ENCODE results near the gene BEST2.

BEST2 gene

DNA sequence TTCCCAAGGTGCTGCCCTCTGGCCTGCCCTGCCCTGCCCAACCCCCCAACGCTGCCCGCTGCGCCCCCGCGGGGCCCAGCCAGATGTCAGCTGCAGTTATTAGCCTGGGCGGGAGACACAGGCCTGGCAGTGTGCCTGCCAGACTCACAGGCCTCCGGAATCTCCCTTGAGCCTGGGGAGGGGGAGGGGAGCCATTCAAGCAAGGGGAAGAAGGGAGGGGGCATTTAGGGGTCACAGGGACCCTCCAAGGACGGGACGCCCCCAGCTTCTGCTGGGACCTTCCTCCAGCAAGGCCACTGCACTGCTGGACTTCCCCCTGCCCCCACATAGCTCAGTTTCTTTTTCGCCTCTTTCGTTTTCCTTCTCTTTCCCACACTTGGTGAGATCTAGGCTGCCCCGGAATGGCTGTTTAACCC, 37.1 kb downstream of the BEST2 start:
- peak; percentile 90 for DNase-seq
- Histone ChIP-seq H3K36me3 (no peaks in the 10 kb centered on the region), H3K4me3 (ENCODE audit: low read depth, low read length) (peak overlapping the region; percentile 81), H3K27me3 (ENCODE audit: insufficient read depth, low read depth, severe bottlenecking) (no peaks in the 10 kb centered on the region), H3K27ac (peak overlapping the region; percentile 96), H3K9me3 (ENCODE audit: severe bottlenecking) (no peaks in the 10 kb centered on the region)
- TF ChIP-seq, protein P1, sequence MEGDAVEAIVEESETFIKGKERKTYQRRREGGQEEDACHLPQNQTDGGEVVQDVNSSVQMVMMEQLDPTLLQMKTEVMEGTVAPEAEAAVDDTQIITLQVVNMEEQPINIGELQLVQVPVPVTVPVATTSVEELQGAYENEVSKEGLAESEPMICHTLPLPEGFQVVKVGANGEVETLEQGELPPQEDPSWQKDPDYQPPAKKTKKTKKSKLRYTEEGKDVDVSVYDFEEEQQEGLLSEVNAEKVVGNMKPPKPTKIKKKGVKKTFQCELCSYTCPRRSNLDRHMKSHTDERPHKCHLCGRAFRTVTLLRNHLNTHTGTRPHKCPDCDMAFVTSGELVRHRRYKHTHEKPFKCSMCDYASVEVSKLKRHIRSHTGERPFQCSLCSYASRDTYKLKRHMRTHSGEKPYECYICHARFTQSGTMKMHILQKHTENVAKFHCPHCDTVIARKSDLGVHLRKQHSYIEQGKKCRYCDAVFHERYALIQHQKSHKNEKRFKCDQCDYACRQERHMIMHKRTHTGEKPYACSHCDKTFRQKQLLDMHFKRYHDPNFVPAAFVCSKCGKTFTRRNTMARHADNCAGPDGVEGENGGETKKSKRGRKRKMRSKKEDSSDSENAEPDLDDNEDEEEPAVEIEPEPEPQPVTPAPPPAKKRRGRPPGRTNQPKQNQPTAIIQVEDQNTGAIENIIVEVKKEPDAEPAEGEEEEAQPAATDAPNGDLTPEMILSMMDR (IDR thresholded peaks at IDR 0.05; ENCODE audit: low read depth, low read length), result no peak

DNA sequence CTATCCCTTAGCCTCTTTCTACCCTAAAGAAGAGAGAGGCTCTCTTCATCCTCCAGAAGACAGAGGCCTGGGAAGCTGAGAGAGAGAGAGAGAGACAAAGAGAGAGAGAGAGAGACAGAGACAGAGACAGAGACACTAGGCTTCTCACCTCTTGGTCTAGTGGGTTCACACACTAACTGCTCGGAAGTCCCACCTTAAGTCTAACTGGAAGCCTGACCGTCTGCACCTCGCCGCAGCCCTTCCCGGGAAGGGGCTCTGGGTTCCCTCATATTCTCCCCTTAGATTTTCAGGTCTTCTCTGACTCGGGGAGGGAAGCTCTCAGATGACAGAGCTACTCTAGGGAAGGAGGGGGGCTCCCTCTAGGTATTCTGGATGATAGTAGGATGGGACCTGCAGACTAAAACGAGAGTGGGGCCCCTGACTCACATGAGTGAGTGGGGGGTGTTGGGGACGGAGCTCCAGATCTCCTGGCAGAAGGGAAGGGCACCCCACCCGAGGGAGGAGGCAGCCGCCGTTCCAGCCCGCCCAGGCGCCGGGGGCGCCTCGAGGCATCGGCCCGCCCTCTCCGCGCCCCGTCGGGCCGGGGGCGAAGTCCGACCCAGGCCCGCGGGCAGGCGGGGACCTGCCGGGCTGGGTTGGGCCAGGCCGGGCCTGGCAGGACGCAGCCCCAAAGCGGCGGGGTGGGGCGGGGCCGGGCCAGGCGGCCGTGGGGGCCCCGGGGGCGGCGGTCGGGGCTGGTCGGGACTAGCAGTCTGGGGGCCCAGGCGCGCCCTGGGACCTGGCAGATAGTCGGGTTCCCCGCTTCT, 37.7 kb downstream of the BEST2 start:
- Histone ChIP-seq H3K27me3 (ENCODE audit: insufficient read depth, low read depth, severe bottlenecking) (no peaks in the 10 kb centered on the region), H3K9me3 (ENCODE audit: severe bottlenecking) (no peaks in the 10 kb centered on the region), H3K4me3 (ENCODE audit: low read depth, low read length) (peak overlapping the region; percentile 81), H3K36me3 (no peaks in the 10 kb centered on the region), H3K27ac (peak overlapping the region; percentile 96)
- TF ChIP-seq, protein P1 (IDR thresholded peaks at IDR 0.05; ENCODE audit: low read depth, low read length), result no peak
- DNase-seq, result no peak

DNA sequence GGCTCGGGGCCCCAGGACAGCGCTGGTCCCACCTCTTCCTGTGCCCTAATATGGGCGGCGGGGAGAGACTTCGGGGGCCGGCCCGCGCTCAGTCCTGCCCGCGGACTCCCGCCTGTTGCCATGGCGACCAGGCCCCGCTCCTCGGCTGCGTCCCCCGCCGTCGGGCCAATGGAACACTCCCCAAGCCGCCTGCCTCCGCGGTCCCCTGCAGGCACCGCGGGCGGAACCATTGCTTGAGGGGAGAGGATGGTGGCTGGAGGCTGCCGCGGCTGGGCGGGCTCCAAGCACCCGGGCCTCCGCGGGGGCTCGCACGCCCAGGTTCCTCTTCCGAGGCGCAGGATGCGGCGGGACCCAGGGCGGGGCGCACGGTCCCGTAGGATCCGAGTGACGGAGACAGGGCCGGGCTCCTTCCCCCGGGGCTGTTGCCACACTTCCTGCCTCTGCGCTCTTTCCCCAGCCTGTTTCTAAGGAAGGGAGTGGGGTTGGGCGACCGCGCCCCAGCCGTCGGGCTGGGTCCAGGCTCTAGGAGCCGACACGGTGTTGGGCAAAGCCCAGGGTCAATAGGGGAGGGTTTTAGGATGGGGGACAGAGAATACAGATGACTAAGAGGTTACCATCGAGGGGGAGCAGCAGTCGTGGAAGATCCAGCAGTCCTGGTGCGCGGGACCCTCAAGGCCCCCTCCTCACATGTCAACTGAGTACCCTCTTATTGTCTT, 38.5 kb downstream of the BEST2 start:
- H3K27ac ChIP-seq, result peak overlapping the region; percentile 96
- peak; percentile 98 for DNase-seq
- peak overlapping the region; percentile 81 for H3K4me3 ChIP-seq (ENCODE audit: low read depth, low read length)
- TF ChIP-seq, protein P1 (IDR thresholded peaks at IDR 0.05; ENCODE audit: low read depth, low read length), result no peak
- no peaks in the 10 kb centered on the region for H3K36me3 ChIP-seq
- no peaks in the 10 kb centered on the region for H3K27me3 ChIP-seq (ENCODE audit: insufficient read depth, low read depth, severe bottlenecking)
- H3K9me3 ChIP-seq (ENCODE audit: severe bottlenecking), result no peaks in the 10 kb centered on the region

DNA sequence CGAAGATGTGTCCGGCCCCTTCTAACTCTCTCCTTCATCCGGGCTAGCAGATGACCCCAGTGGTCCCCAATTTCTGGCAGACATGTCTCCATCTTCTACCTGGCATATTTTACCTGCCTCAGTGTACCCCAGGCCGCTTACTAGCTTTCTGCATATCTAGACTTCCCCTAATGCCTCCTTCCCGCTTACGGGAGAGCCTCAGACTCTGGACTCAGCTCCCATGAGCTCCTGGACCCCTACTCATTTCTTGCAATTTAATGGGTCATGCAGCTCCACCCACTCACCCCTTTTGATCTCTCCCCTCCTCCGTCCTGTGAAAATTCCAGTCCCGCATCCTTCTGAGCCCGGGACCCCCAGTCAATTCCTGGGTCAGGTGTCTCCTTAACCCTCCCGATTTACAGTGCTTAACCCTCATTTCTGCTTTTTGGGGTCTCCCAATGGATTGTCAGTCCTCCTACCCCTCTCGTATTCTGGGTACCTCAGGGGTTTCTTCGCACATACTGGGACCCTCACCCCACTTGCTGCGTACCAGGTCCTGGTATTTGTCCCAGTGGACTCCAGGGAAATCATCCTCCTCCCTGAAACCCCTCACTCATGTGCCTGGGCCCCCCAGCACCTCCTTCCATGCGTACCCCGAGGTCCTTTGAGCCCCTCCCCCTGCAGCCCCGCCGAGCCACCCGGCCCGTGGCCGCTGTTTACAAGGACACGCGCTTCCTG, 39.2 kb downstream of the BEST2 start:
- Histone ChIP-seq H3K36me3 (no peaks in the 10 kb centered on the region), H3K27me3 (ENCODE audit: insufficient read depth, low read depth, severe bottlenecking) (no peaks in the 10 kb centered on the region), H3K9me3 (ENCODE audit: severe bottlenecking) (no peaks in the 10 kb centered on the region), H3K27ac (peak overlapping the region; percentile 96), H3K4me3 (ENCODE audit: low read depth, low read length) (peak overlapping the region; percentile 81)
- TF ChIP-seq, protein P1 (IDR thresholded peaks at IDR 0.05; ENCODE audit: low read depth, low read length), result no peak
- DNase-seq, result no peak

DNA sequence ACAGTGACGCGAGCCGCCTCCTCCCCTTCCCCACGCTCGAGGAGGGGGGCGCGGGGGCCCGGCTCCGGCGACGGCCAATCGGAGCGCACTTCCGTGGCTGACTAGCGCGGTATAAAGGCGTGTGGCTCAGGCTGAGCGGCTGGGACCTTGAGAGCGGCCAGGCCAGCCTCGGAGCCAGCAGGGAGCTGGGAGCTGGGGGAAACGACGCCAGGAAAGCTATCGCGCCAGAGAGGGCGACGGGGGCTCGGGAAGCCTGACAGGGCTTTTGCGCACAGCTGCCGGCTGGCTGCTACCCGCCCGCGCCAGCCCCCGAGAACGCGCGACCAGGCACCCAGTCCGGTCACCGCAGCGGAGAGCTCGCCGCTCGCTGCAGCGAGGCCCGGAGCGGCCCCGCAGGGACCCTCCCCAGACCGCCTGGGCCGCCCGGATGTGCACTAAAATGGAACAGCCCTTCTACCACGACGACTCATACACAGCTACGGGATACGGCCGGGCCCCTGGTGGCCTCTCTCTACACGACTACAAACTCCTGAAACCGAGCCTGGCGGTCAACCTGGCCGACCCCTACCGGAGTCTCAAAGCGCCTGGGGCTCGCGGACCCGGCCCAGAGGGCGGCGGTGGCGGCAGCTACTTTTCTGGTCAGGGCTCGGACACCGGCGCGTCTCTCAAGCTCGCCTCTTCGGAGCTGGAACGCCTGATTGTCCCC, 39.9 kb downstream of the BEST2 start, which contains the start of gene JUNB:
Gene JUNB (plus strand): TSS at position 142 of the 706 bp plus-strand sequence. CDS start 286 bp downstream, at position 428.
- DNase-seq, result peak; percentile 95
- H3K36me3 ChIP-seq, result no peaks in the 10 kb centered on the region; the same call in 1 of the 2 replicates
- TF ChIP-seq, protein P1 (IDR thresholded peaks at IDR 0.05; ENCODE audit: low read depth, low read length), result no peak

More for the DNA sequence above, 39.9 kb downstream of the BEST2 start, which contains the start of gene JUNB:
- Histone ChIP-seq H3K27ac (peak within 1 kb of the TSS; percentile 96), H3K27me3 (ENCODE audit: insufficient read depth, low read depth, severe bottlenecking) (no peaks in the 10 kb centered on the region), H3K9me3 (ENCODE audit: severe bottlenecking) (no peaks in the 10 kb centered on the region), H3K4me3 (ENCODE audit: low read depth, low read length) (peak within 1 kb of the TSS; percentile 81)
